ENCODE measurements around the gene PTPN14. TPM values are rescaled to one million over a fixed set of nuclear protein-coding genes. Genes with fewer than 3 reads are reported as not detected.

PTPN14 gene
- polyA plus RNA-seq, 1 donor from 2014 or later = 0.07 TPM

GRCh38 chr1:214341932-214342331 lies 209.5 kb downstream of the PTPN14 start:
- Histone ChIP-seq H2AFZ (ENCODE audit: low read depth, low read length) (no peak overlapping the region), H3K4me3 (ENCODE audit: low read length) (no peak overlapping the region), H3K79me2 (replicated peaks; ENCODE audit: insufficient read depth, low read length) (no peaks in the 10 kb centered on the region), H3K4me2 (ENCODE audit: low read length) (no peak overlapping the region), H3F3A (ENCODE audit: insufficient read depth, low read length, poor library complexity, severe bottlenecking) (no peaks in the 10 kb centered on the region), H3K9ac (ENCODE audit: low read length) (no peak overlapping the region), H4K20me1 (ENCODE audit: insufficient read depth) (no peaks in the 10 kb centered on the region), H3K27ac (ENCODE audit: low read length) (no peak overlapping the region), H3K27me3 (ENCODE audit: insufficient read depth, low read depth, low read length) (no peaks in the 10 kb centered on the region), H3K9me2 (ENCODE audit: insufficient read depth, low read length) (no peaks in the 10 kb centered on the region), H3K36me3 (ENCODE audit: insufficient read depth, low read length) (no peaks in the 10 kb centered on the region), H3K9me3 (ENCODE audit: low read length) (no peaks in the 10 kb centered on the region)
- TF ChIP-seq REST (IDR thresholded peaks at IDR 0.05; ENCODE audit: borderline replicate concordance) = no peak
- TF ChIP-seq EZH2 (IDR thresholded peaks at IDR 0.05; ENCODE audit: borderline replicate concordance, insufficient read depth, low read length, poor library complexity, severe bottlenecking) = no peak
- TF ChIP-seq MXI1 (conservative IDR thresholded peaks at IDR 0.05; ENCODE audit: poor library complexity, severe bottlenecking) = no peak
- TF ChIP-seq SMC3 (conservative IDR thresholded peaks at IDR 0.05; ENCODE audit: poor library complexity) = no peak
- TF ChIP-seq RAD21 (conservative IDR thresholded peaks at IDR 0.05) = no peak
- TF ChIP-seq EP300 (conservative IDR thresholded peaks at IDR 0.05; ENCODE audit: poor library complexity, severe bottlenecking) = no peak
- no peak for TF ChIP-seq TAF1 (IDR thresholded peaks at IDR 0.05; ENCODE audit: low read depth)
- TF ChIP-seq POLR2AphosphoS5 (IDR thresholded peaks at IDR 0.05) = no peak
- TF ChIP-seq CTCF (IDR thresholded peaks at IDR 0.05; ENCODE audit: poor library complexity, severe bottlenecking) = no peak

GRCh38 chr1:214341459-214341858 lies 209.9 kb downstream of the PTPN14 start:
- Histone ChIP-seq H3K9ac (ENCODE audit: low read length) (no peak overlapping the region), H3K27me3 (ENCODE audit: insufficient read depth, low read depth, low read length) (no peaks in the 10 kb centered on the region), H3K36me3 (ENCODE audit: insufficient read depth, low read length) (no peaks in the 10 kb centered on the region), H2AFZ (ENCODE audit: low read depth, low read length) (no peak overlapping the region), H3K9me3 (ENCODE audit: low read length) (no peaks in the 10 kb centered on the region), H4K20me1 (ENCODE audit: insufficient read depth) (no peaks in the 10 kb centered on the region), H3F3A (ENCODE audit: insufficient read depth, low read length, poor library complexity, severe bottlenecking) (no peaks in the 10 kb centered on the region), H3K4me3 (ENCODE audit: low read length) (no peak overlapping the region), H3K27ac (ENCODE audit: low read length) (no peak overlapping the region), H3K9me2 (ENCODE audit: insufficient read depth, low read length) (no peaks in the 10 kb centered on the region), H3K79me2 (replicated peaks; ENCODE audit: insufficient read depth, low read length) (no peaks in the 10 kb centered on the region), H3K4me2 (ENCODE audit: low read length) (no peak overlapping the region)
- TF ChIP-seq EP300 (conservative IDR thresholded peaks at IDR 0.05; ENCODE audit: poor library complexity, severe bottlenecking) = no peak
- TF ChIP-seq RAD21 (conservative IDR thresholded peaks at IDR 0.05) = no peak
- TF ChIP-seq SMC3 (conservative IDR thresholded peaks at IDR 0.05; ENCODE audit: poor library complexity) = no peak
- no peak for TF ChIP-seq CTCF (IDR thresholded peaks at IDR 0.05; ENCODE audit: poor library complexity, severe bottlenecking)
- no peak for TF ChIP-seq REST (IDR thresholded peaks at IDR 0.05; ENCODE audit: borderline replicate concordance)
- no peak for TF ChIP-seq EZH2 (IDR thresholded peaks at IDR 0.05; ENCODE audit: borderline replicate concordance, insufficient read depth, low read length, poor library complexity, severe bottlenecking)
- no peak for TF ChIP-seq TAF1 (IDR thresholded peaks at IDR 0.05; ENCODE audit: low read depth)
- TF ChIP-seq MXI1 (conservative IDR thresholded peaks at IDR 0.05; ENCODE audit: poor library complexity, severe bottlenecking) = no peak
- no peak for TF ChIP-seq POLR2AphosphoS5 (IDR thresholded peaks at IDR 0.05)

Measured in neural cell (in vitro differentiated cells).